Measurements from ENCODE around the gene SZRD1.
"Not testable (repeated sequence)": the region's sequence is repeated elsewhere in the genome, so short reads cannot be mapped to it uniquely, and the experiment has no call there.

SZRD1 gene

DNA sequence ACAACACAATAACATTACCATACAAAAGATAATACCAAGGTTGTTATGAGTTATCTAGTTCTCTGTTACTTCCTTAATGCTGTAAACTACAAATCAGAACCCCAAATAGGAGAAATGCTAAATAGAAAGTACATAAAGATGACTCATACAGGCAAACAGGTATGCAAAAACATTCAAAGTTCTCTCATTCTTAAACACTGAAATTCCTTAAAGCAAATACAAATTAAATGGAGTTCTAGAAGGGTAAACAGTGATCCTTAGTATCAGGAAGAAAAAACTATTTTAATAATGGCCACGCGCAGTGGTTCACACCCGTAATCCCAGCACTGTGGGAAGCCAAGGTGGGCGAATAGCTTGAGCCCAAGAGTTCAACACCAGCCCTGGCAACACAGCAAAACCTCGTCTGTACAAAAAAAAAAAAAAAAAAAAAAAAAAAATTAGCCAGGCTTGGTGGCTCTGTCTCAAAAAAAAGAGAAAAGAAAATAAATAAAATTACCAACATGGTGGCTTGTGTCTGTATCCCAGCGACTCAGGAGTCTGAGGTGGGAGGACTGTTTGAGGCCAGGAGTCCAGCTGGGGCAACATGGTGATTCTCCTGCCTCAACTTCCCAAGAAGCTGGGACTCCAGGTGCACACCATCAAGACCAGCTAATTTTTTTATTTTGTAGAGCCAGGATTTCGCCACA is 32.2 kb upstream of the SZRD1 start:
- TF ChIP-seq, protein P1, sequence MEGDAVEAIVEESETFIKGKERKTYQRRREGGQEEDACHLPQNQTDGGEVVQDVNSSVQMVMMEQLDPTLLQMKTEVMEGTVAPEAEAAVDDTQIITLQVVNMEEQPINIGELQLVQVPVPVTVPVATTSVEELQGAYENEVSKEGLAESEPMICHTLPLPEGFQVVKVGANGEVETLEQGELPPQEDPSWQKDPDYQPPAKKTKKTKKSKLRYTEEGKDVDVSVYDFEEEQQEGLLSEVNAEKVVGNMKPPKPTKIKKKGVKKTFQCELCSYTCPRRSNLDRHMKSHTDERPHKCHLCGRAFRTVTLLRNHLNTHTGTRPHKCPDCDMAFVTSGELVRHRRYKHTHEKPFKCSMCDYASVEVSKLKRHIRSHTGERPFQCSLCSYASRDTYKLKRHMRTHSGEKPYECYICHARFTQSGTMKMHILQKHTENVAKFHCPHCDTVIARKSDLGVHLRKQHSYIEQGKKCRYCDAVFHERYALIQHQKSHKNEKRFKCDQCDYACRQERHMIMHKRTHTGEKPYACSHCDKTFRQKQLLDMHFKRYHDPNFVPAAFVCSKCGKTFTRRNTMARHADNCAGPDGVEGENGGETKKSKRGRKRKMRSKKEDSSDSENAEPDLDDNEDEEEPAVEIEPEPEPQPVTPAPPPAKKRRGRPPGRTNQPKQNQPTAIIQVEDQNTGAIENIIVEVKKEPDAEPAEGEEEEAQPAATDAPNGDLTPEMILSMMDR (IDR thresholded peaks at IDR 0.05): no peak
- no peak overlapping the region for H3K4me3 ChIP-seq
- no peaks in the 10 kb centered on the region for H3K9me3 ChIP-seq
- peaks cover 0 to 88% (median 13%) of the 10 kb centered on the region in 4 donors for H3K4me1 ChIP-seq
- DNase-seq: no peak
- no peak overlapping the region for H3K27ac ChIP-seq
- no peaks in the 10 kb centered on the region for H3K27me3 ChIP-seq
- no peaks in the 10 kb centered on the region for H3K36me3 ChIP-seq
- intact Hi-C loops (cut with DNase I; ENCODE audit: low total_unique reads): no loop called here

DNA sequence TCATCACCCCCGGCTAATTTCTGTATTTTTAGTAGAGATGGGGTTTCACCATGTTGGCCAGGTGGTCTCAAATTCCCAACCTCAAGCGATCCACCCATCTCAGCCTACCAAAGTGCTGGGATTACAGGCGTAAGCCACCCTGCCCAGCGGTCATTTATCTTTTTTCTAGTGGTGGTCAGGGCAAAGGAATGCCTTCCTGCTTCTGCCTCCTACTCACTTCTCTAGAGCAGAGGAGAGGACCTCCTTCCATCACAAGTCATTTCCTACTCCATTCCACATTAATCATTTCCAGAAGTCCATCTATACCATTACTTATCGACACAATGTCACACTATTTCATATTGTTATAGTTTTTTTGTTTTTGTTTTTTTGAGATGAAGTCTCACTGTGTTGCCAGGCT is 28.1 kb upstream of the SZRD1 start:
- Histone ChIP-seq H3K9me3 (no peaks in the 10 kb centered on the region), H3K27me3 (no peaks in the 10 kb centered on the region), H3K4me3 (no peak overlapping the region), H3K4me1 (peaks cover 0 to 71% (median 9%) of the 10 kb centered on the region in 4 donors), H3K27ac (no peak overlapping the region), H3K36me3 (peaks cover 0 to 10% (median 0%) of the 10 kb centered on the region in 3 donors)
- TF ChIP-seq, protein P1 (IDR thresholded peaks at IDR 0.05): no peak
- intact Hi-C loops (cut with DNase I; ENCODE audit: low total_unique reads): no loop called here
- DNase-seq: no peak

DNA sequence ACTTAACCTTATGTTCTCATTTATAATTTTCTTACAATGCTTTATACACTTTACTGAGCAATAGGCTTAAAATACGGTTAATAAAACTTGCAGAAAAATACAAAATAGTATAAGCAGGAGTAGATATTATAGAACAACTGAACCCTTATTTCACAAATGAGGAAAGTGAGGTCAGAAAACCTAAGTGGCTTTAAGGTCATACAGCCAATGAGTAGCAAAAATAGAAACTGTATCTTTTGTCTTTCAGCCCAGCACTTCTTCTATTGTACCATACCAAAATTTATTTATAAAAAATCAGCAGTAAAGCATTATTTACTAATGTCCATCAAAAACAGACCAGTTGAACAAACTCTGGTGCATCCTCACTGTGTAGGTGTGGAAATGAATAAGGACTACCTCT is 26.4 kb upstream of the SZRD1 start:
- H3K9me3 ChIP-seq: no peaks in the 10 kb centered on the region
- no peak overlapping the region for H3K27ac ChIP-seq
- H3K4me1 ChIP-seq: peaks cover 0 to 64% (median 2%) of the 10 kb centered on the region in 4 donors
- H3K27me3 ChIP-seq: no peaks in the 10 kb centered on the region
- H3K4me3 ChIP-seq: no peak overlapping the region
- intact Hi-C loops (cut with DNase I; ENCODE audit: low total_unique reads): no loop called here
- no peak for DNase-seq
- TF ChIP-seq, protein P1 (IDR thresholded peaks at IDR 0.05): no peak
- H3K36me3 ChIP-seq: peaks cover 0 to 10% (median 0%) of the 10 kb centered on the region in 3 donors

DNA sequence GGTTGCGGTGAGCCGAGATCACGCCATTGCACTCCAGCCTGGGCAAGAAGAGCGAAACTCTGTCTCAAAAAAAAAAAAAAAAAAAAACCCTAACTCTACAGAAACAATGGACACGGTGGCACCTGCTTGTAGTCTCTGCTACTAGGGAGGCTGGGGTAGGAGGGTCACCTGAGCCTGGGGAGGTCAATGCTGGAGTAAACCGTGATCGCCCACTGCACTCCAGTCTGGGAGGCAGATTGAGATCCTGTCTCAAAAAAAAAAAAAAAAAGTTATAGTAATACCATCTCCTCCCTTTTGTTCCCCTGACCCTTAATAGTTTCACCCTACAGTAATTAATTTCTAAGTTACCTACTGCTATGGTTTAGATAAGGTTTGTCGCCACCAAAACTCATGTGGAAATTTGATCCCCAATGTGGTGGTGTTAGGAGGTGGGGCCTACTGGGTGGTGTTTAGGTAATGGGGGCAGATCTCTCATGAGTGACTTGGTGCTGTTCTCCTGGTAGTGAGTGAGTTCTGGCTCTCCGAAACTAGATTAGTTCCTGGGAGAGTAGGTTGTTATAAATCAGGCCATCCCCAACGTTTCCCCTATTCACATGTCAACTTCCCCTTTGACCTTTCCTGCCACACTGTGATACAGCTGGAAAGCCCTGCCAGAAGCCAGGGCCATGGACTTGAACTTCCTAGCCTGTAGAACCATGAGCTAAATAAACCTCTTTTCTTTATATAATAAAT is 24.5 kb upstream of the SZRD1 start:
- intact Hi-C loops (cut with DNase I; ENCODE audit: low total_unique reads): no loop called here

DNA sequence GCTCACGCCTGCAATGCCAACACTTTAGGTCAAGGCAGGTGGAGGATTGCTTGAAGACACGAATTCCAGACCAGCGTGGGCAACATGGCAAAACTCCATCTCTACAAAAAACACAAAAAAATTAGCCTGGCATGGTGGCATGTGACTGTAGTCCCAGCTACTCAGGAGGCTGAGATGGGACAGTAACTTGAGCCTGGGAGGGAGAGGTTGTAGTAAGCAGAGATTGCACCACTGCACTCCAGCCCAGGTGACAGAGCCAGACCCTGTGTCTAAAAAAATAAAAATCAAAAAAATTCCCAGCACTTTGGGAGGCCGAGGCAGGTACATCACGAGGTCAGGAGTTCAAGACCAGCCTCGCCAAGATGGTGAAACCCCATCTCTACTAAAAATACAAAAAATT is 23.8 kb upstream of the SZRD1 start:
- peaks cover 0 to 68% (median 4%) of the 10 kb centered on the region in 4 donors for H3K4me1 ChIP-seq
- H3K27me3 ChIP-seq; DNase-seq; H3K9me3 ChIP-seq; intact Hi-C loops (cut with DNase I; ENCODE audit: low total_unique reads); H3K36me3 ChIP-seq; H3K4me3 ChIP-seq; H3K27ac ChIP-seq: not testable (repeated sequence)

More for the DNA sequence above, 24.5 kb upstream of the SZRD1 start:
- TF ChIP-seq, protein P1 (IDR thresholded peaks at IDR 0.05): no peak
- H3K4me3 ChIP-seq: no peak overlapping the region
- peaks cover 0 to 10% (median 0%) of the 10 kb centered on the region in 3 donors for H3K36me3 ChIP-seq
- no peak for DNase-seq
- no peaks in the 10 kb centered on the region for H3K9me3 ChIP-seq
- no peak overlapping the region for H3K27ac ChIP-seq
- H3K4me1 ChIP-seq: peaks cover 0 to 65% (median 2%) of the 10 kb centered on the region in 4 donors
- H3K27me3 ChIP-seq: no peaks in the 10 kb centered on the region
